WERI-Rb-1 (cell line): Measurements from ENCODE around the gene ME1.

Experiments
- DNase-seq: peaks from one replicate; pipeline ENCODE4 v3.0.0-alpha.2; 2020
- H3K27ac ChIP-seq: fragments of 250-450 bp; sonication (Bioruptor Pico); 2 replicates; pipeline ENCODE4 v1.5.1; 2020; ENCODE audit warnings: mild to moderate bottlenecking, moderate library complexity
- H3K27me3 ChIP-seq: fragments of 250-450 bp; sonication (Bioruptor Pico); 2 replicates; pipeline ENCODE4 v1.5.1; 2021; ENCODE audit warnings: mild to moderate bottlenecking, low read depth, moderate library complexity; ENCODE audit not compliant: insufficient read depth, severe bottlenecking
- H3K36me3 ChIP-seq: fragments of 250-450 bp; sonication (Bioruptor Pico); 2 replicates; pipeline ENCODE4 v1.5.1; 2020; ENCODE audit warnings: mild to moderate bottlenecking, moderate library complexity
- H3K4me3 ChIP-seq: 2 replicates; pipeline ENCODE4 v1.5.1; 2011; ENCODE audit warnings: low read depth, mild to moderate bottlenecking, control low read depth, low read length
- H3K9me3 ChIP-seq: fragments of 250-450 bp; sonication (Bioruptor Pico); 2 replicates; pipeline ENCODE4 v1.5.1; 2021; ENCODE audit warnings: mild to moderate bottlenecking, moderate library complexity; ENCODE audit not compliant: severe bottlenecking
- CTCF ChIP-seq: IDR thresholded peaks from 2 replicates; pipeline ENCODE4 v1.5.1; 2011; ENCODE audit warnings: low read depth, mild to moderate bottlenecking, control low read depth, inconsistent platforms, low read length

The ME1 gene

GRCh38 chr6:83411731-83412130 is 19.1 kb downstream of the ME1 start:
- Histone ChIP-seq H3K27ac (no peak overlapping the region), H3K27me3 (no peaks in the 10 kb centered on the region), H3K36me3 (no peaks in the 10 kb centered on the region), H3K9me3 (no peaks in the 10 kb centered on the region), H3K4me3 (no peak overlapping the region)
- TF ChIP-seq CTCF = no peak
- DNase-seq = no peak

GRCh38 chr6:83403191-83403590 is 27.7 kb downstream of the ME1 start:
- no peak overlapping the region for H3K4me3 ChIP-seq
- H3K27ac ChIP-seq = no peak overlapping the region
- H3K36me3 ChIP-seq = no peaks in the 10 kb centered on the region
- no peaks in the 10 kb centered on the region for H3K27me3 ChIP-seq
- no peak for DNase-seq
- H3K9me3 ChIP-seq = no peaks in the 10 kb centered on the region
- no peak for TF ChIP-seq CTCF

GRCh38 chr6:83389606-83390005 is 41.2 kb downstream of the ME1 start:
- TF ChIP-seq CTCF = no peak

GRCh38 chr6:83385473-83385872 is 45.4 kb downstream of the ME1 start:
- Histone ChIP-seq H3K27me3 (no peaks in the 10 kb centered on the region), H3K27ac (no peak overlapping the region), H3K36me3 (no peaks in the 10 kb centered on the region), H3K4me3 (no peak overlapping the region), H3K9me3 (no peaks in the 10 kb centered on the region)
- no peak for TF ChIP-seq CTCF
- no peak for DNase-seq

More at GRCh38 chr6:83389606-83390005, 41.2 kb downstream of the ME1 start:
- Histone ChIP-seq H3K27ac (no peak overlapping the region), H3K36me3 (no peaks in the 10 kb centered on the region), H3K27me3 (no peaks in the 10 kb centered on the region), H3K9me3 (no peaks in the 10 kb centered on the region), H3K4me3 (no peak overlapping the region)
- no peak for DNase-seq

GRCh38 chr6:83384751-83385150 is 46.1 kb downstream of the ME1 start:
- TF ChIP-seq CTCF = no peak
- Histone ChIP-seq H3K36me3 (no peaks in the 10 kb centered on the region), H3K4me3 (no peak overlapping the region), H3K9me3 (no peaks in the 10 kb centered on the region), H3K27ac (no peak overlapping the region), H3K27me3 (no peaks in the 10 kb centered on the region)
- no peak for DNase-seq

- TF ChIP-seq CTCF = no peak
- H3K27ac ChIP-seq = no peak overlapping the region
Observed at GRCh38 chr6:83381949-83382348, 48.9 kb downstream of the ME1 start.

More at GRCh38 chr6:83381949-83382348, 48.9 kb downstream of the ME1 start:
- no peaks in the 10 kb centered on the region for H3K27me3 ChIP-seq
- no peak for DNase-seq
- H3K9me3 ChIP-seq = no peaks in the 10 kb centered on the region
- no peaks in the 10 kb centered on the region for H3K36me3 ChIP-seq
- H3K4me3 ChIP-seq = no peak overlapping the region
